K562 (cell line): ENCODE measurements around the gene CFAP298. TPM values are rescaled to one million over a fixed set of nuclear protein-coding genes. Genes with fewer than 3 reads are reported as not detected.

Experiments
- ATF4 ChIP-seq: fragments of 450-650 bp; formaldehyde crosslinking; IDR thresholded peaks from 2 replicates; pipeline ENCODE4 v1.4.0; 2022; ENCODE audit warnings: mild to moderate bottlenecking, moderate library complexity
- CREB3 ChIP-seq: fragments of 450-650 bp; conservative IDR thresholded peaks from 2 replicates; pipeline ENCODE4 v1.6.1; 2016; ENCODE audit warnings: missing genetic modification characterization, low read depth, mild to moderate bottlenecking, missing compliant biosample characterization, moderate library complexity
- E2F6 ChIP-seq, 2 experiments: IDR thresholded peaks; 2 replicates each; pipeline ENCODE4 v1.6.1; 2011; ENCODE audit warnings: borderline replicate concordance in 1 of 2, control low read depth in 1 of 2, low read depth in 1 of 2, low read length in 1 of 2, mild to moderate bottlenecking in 1 of 2, mixed read lengths in 1 of 2, moderate library complexity in 1 of 2; ENCODE audit not compliant: insufficient read depth in 1 of 2, insufficient read length in 1 of 2, poor library complexity in 1 of 2, severe bottlenecking in 1 of 2; ENCODE audit errors: extremely low read depth in 1 of 2
- HNRNPLL ChIP-seq: fragments of 200-400 bp; formaldehyde crosslinking; IDR thresholded peaks from 2 replicates; pipeline ENCODE4 v1.6.1; 2017; ENCODE audit warnings: low read length, low read depth, mild to moderate bottlenecking; ENCODE audit not compliant: poor library complexity, severe bottlenecking
- HOXB6 ChIP-seq: fragments of 250-450 bp; sonication (Bioruptor Pico); IDR thresholded peaks from 2 replicates; pipeline ENCODE4 v1.5.1; 2022; ENCODE audit warnings: mild to moderate bottlenecking, borderline replicate concordance
- KHSRP ChIP-seq: fragments of 450-650 bp; IDR thresholded peaks from 2 replicates; pipeline ENCODE4 v1.6.1; 2017
- KLF10 ChIP-seq: fragments of 250-450 bp; sonication (Bioruptor Pico); IDR thresholded peaks from 2 replicates; pipeline ENCODE4 v1.6.1; 2021; ENCODE audit warnings: matching md5 sums
- MCM2 ChIP-seq: fragments of 450-650 bp; IDR thresholded peaks from 2 replicates; pipeline ENCODE4 v1.6.1; 2017; ENCODE audit warnings: low read depth, mild to moderate bottlenecking
- PKNOX1 ChIP-seq: fragments of 450-650 bp; IDR thresholded peaks from 2 replicates; pipeline ENCODE4 v1.6.1; 2016
- PTRF ChIP-seq: fragments of 450-650 bp; IDR thresholded peaks from 2 replicates; pipeline ENCODE4 v1.6.1; 2016; ENCODE audit warnings: mild to moderate bottlenecking, missing genetic modification characterization, missing compliant biosample characterization
- SETDB1 ChIP-seq: IDR thresholded peaks from one replicate; pipeline ENCODE4 v1.6.1; 2012; ENCODE audit warnings: low read length, control low read depth, inconsistent platforms
- SNIP1 ChIP-seq: fragments of 450-650 bp; IDR thresholded peaks from 2 replicates; pipeline ENCODE4 v1.7.1; 2017; ENCODE audit warnings: low read depth, mild to moderate bottlenecking
- USF1 ChIP-seq: sonication (generic); formaldehyde crosslinking; IDR thresholded peaks from 2 replicates; pipeline ENCODE4 v1.9.0; 2022; ENCODE audit warnings: mild to moderate bottlenecking, missing genetic modification reagents
- WHSC1 ChIP-seq: IDR thresholded peaks from one replicate; pipeline ENCODE4 v1.6.1; 2012; ENCODE audit warnings: low read length, control low read depth, inconsistent platforms
- ZBTB2 ChIP-seq: fragments of 450-650 bp; IDR thresholded peaks from 2 replicates; pipeline ENCODE4 v1.6.1; 2016; ENCODE audit warnings: antibody characterized with exemption
- ZNF695 ChIP-seq: fragments of 450-650 bp; formaldehyde crosslinking; IDR thresholded peaks from 2 replicates; pipeline ENCODE4 v1.4.0; 2020; ENCODE audit warnings: mild to moderate bottlenecking, moderate library complexity
- ZNF740 ChIP-seq, 3 experiments: fragments of 200-800 bp in 1 of 3; sonication (Bioruptor generic) in 1 of 3; sonication (generic) in 1 of 3; formaldehyde crosslinking in 1 of 3; IDR thresholded peaks; 2 replicates each; pipeline versions ENCODE4 v1.6.1 to v1.8.0; 2016 to 2022; ENCODE audit warnings: mild to moderate bottlenecking in 2 of 3, missing compliant biosample characterization in 2 of 3, missing genetic modification characterization in 2 of 3, missing genetic modification reagents in 1 of 3
- ZNF76 ChIP-seq: fragments of 250-450 bp; sonication (Bioruptor Pico); IDR thresholded peaks from 2 replicates; pipeline ENCODE4 v1.4.0; 2020; ENCODE audit warnings: mild to moderate bottlenecking, moderate library complexity, borderline replicate concordance
- polyA plus RNA-seq, 8 experiments: library from polyadenylated mRNA; depleted of rRNA in 4 of 8; stranded (reverse) in 5 of 8; unstranded in 3 of 8; fragments of >200 nt; fragmentation: Nextera tagmentation in 2 of 8; fragmentation: Illumina TruSeq in 1 of 8; extraction: Ambion mirVana in 2 of 8; extraction: Trizol in 1 of 8; gene quantifications; 2 replicates each; pipeline versions ENCODE4 v1.2.1 to v1.2.3, GENCODE V29; 2011 to 2014; ENCODE audit warnings: inconsistent platforms in 1 of 8, missing spikeins in 1 of 8
- total RNA-seq, 7 experiments: library from RNA; depleted of rRNA in 6 of 7; stranded (reverse); fragments of >200 nt in 6 of 7; fragmentation: Illumina TruSeq in 2 of 7; extraction: Trizol in 2 of 7; gene quantifications; 2 replicates each; pipeline versions ENCODE4 v1.2.1 to v1.2.3, GENCODE V29; 2011 to 2021; ENCODE audit warnings: low replicate concordance in 1 of 7

The CFAP298 gene
- total and polyA plus RNA-seq, 9 of the 15 experiments (the other 6 are each of a cell fraction or from before 2014, with no cell fraction given): 31.4 to 178 (median 89.7) TPM

- TF ChIP-seq PTRF (no peak), PKNOX1 (peak; percentile 71; the same call in 1 of the 2 replicates), HOXB6 (CRISPR knock-in tag) (no peak), KLF10 (CRISPR knock-in tag) (no peak), WHSC1 (no peak), MCM2 (no peak), ZBTB2 (peak; percentile 72; the same call in 1 of the 2 replicates), HNRNPLL (peak; percentile 93), CREB3 (tag) (0 out of 2 replicates have a peak, but pooled peaks have one; percentile 11), SETDB1 (peak; percentile 49), ZNF695 (CRISPR knock-in tag) (no peak), E2F6 (IDR thresholded peaks at IDR 0.05; ENCODE audit: borderline replicate concordance in 1 of 2, extremely low read depth in 1 of 2, insufficient read depth in 1 of 2, insufficient read length in 1 of 2, low read depth in 1 of 2, low read length in 1 of 2, poor library complexity in 1 of 2, severe bottlenecking in 1 of 2) (peak; percentile 59 to 78), ZNF76 (peak; percentile 9; the same call in 1 of the 2 replicates), ZNF740 (CRISPR knock-in tag; IDR thresholded peaks at IDR 0.05) (peak; percentile 91), ZNF740 (tag; IDR thresholded peaks at IDR 0.05) (peak in 1 of 2 experiments; percentile 88; a peak in 2 of 4 replicates), USF1 (peak; percentile 17; the same call in 1 of the 2 replicates), SNIP1 (no peak), ATF4 (CRISPR knock-in tag) (no peak), KHSRP (no peak)
These were observed at the start of gene CFAP298 (continued) for GRCh38 chr21:32612075-32612998.
